SJSA1 (cell line): ENCODE data around the gene ACY1. TPM values are rescaled to one million over a fixed set of nuclear protein-coding genes. Genes with fewer than 3 reads are reported as not detected.
"Not testable (repeated sequence)": the region's sequence is repeated elsewhere in the genome, so short reads cannot be mapped to it uniquely, and the experiment has no call there.

Experiments used
- DNase-seq, 2 experiments: peaks; one replicate each; pipeline ENCODE4 v3.0.0-alpha.2; 2015 to 2020; ENCODE audit warnings: low spot score in 2 of 2, low read depth in 1 of 2
- H3K27ac ChIP-seq: fragments of 250-450 bp; sonication (Bioruptor Pico); 2 replicates; pipeline ENCODE4 v1.5.1; 2020; ENCODE audit warnings: mild to moderate bottlenecking, moderate library complexity
- H3K27me3 ChIP-seq: fragments of 250-450 bp; sonication (Bioruptor Pico); replicated peaks from 2 replicates; pipeline ENCODE4 v1.5.1; 2020; ENCODE audit warnings: mild to moderate bottlenecking, moderate library complexity
- H3K36me3 ChIP-seq: fragments of 250-450 bp; sonication (Bioruptor Pico); 2 replicates; pipeline ENCODE4 v1.5.1; 2020; ENCODE audit warnings: mild to moderate bottlenecking
- H3K4me1 ChIP-seq: fragments of 250-450 bp; sonication (Bioruptor Pico); replicated peaks from 2 replicates; pipeline ENCODE4 v1.6.1; 2021; ENCODE audit warnings: mild to moderate bottlenecking
- H3K4me3 ChIP-seq: fragments of 250-450 bp; sonication (Bioruptor Pico); 2 replicates; pipeline ENCODE4 v1.5.1; 2020; ENCODE audit warnings: mild to moderate bottlenecking
- H3K9me3 ChIP-seq: fragments of 250-450 bp; sonication (Bioruptor Pico); replicated peaks from 2 replicates; pipeline ENCODE4 v1.5.1; 2020; ENCODE audit warnings: mild to moderate bottlenecking
- total RNA-seq: library from RNA; depleted of rRNA; stranded (reverse); fragments of >200 nt; shearing (Covaris generic); gene quantifications from 2 replicates; pipeline ENCODE4 v1.2.3, GENCODE V29; 2014; rRNA removed

ACY1 gene
- total RNA-seq, 1 experiment from 2014 or later: 11.0 TPM

DNA sequence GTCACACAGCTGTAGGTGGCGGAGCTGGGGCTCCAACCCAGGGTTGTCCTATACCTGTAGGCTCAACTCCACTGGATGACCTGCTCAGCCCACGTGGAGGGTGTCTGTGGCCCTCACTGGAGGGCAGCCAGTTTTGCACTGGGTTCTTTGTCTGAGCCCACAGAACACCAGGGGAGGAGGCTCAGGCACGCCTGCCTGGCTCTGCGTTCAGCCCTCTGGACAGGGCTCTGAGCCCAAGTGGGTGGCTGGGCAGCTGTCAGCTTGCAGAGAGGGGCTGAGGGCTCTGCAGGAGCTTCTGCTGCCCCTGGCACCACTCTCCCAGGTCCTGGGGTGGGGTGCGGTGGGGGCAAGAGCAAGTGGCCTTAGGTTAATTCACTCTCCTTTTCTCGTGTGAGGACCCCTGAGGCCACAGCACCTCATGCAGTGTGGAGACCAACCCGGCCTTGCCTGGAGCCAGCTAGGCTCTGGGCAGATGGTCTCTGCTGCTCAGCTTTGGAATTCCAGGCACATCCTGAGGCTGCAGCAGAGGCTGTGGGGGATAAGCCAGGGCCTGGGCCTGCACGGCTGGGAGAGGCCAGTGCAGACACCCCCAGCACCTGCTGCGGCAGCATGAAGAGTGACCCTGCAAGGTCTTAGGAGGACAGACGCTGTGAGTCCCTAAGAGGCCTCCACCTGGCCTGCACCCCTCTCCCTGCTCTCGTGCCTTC lies 49.5 kb downstream of the ACY1 start:
- no peak for DNase-seq
- H3K27ac ChIP-seq: no peak overlapping the region
- no peaks in the 10 kb centered on the region for H3K4me1 ChIP-seq
- H3K36me3 ChIP-seq: no peaks in the 10 kb centered on the region
- H3K9me3 ChIP-seq: no peaks in the 10 kb centered on the region
- no peaks in the 10 kb centered on the region for H3K27me3 ChIP-seq
- H3K4me3 ChIP-seq: no peak overlapping the region

GRCh38 chr3:52033748-52034147 lies 50.4 kb downstream of the ACY1 start:
- DNase-seq, H3K4me3 ChIP-seq, H3K36me3 ChIP-seq, H3K27ac ChIP-seq, H3K4me1 ChIP-seq, H3K27me3 ChIP-seq, H3K9me3 ChIP-seq: not testable (repeated sequence)

GRCh38 chr3:52034212-52034611 lies 50.9 kb downstream of the ACY1 start:
- H3K4me3 ChIP-seq: no peak overlapping the region
- H3K27ac ChIP-seq: no peak overlapping the region
- H3K4me1 ChIP-seq: no peaks in the 10 kb centered on the region
- no peaks in the 10 kb centered on the region for H3K36me3 ChIP-seq
- H3K27me3 ChIP-seq: no peaks in the 10 kb centered on the region
- H3K9me3 ChIP-seq: no peaks in the 10 kb centered on the region
- DNase-seq: no peak

DNA sequence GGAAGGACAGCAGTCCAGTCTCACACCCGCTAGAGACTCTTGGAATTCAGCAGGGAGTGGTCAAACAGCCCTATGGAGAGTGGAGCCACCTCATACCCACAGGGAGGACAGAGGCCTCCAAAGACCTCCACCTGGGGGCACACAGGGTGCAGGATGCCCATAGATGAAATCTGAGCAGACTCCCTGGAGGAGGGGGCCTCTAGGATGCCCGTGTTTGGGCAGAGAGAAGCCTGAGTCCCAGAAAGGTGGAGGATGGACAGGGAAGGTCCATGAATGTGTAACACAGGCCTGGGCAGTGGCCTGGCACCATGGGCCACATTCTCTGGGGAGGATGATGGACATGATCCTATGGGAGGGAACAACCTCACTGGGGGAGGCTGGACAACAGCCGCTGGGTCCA lies 51.3 kb downstream of the ACY1 start:
- Histone ChIP-seq H3K36me3 (no peaks in the 10 kb centered on the region), H3K9me3 (no peaks in the 10 kb centered on the region), H3K4me3 (no peak overlapping the region), H3K27ac (no peak overlapping the region), H3K4me1 (0 out of 2 replicates have a peak, but pooled peaks cover 2% of the 10 kb centered on the region), H3K27me3 (no peaks in the 10 kb centered on the region)
- DNase-seq: no peak

- no peak overlapping the region for H3K27ac ChIP-seq
These were observed 52.9 kb downstream of the ACY1 start for GRCh38 chr3:52036222-52036694.

DNA sequence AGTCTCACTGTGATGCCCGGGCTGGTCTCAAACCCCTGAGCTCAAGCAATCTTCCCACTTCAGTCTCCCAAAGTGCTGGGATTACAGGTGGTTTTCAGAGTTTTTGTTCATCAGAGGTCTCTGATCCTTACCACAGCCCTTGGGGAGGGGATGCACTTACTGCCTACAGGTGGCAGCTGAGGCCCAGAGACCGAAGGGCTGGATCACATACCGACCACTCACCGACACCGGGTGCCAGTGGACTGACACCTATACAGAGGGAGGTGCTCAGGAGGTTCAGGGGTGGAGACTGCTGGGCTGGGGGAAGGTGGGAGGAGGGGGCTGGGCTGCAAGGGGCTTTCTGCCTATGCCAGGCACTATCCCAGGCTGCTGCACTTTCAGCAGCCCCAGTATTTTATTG lies 53.5 kb downstream of the ACY1 start:
- no peaks in the 10 kb centered on the region for H3K36me3 ChIP-seq
- peaks cover 3% of the 10 kb centered on the region; the same call in 1 of the 2 replicates for H3K4me1 ChIP-seq
- H3K9me3 ChIP-seq: no peaks in the 10 kb centered on the region
- no peak for DNase-seq
- no peaks in the 10 kb centered on the region for H3K27me3 ChIP-seq
- H3K4me3 ChIP-seq: no peak overlapping the region
- H3K27ac ChIP-seq: no peak overlapping the region

More at GRCh38 chr3:52036222-52036694, 52.9 kb downstream of the ACY1 start:
- no peak for DNase-seq
- peaks cover 3% of the 10 kb centered on the region; the same call in 1 of the 2 replicates for H3K4me1 ChIP-seq
- H3K27me3 ChIP-seq: no peaks in the 10 kb centered on the region
- no peaks in the 10 kb centered on the region for H3K9me3 ChIP-seq
- no peaks in the 10 kb centered on the region for H3K36me3 ChIP-seq
- no peak overlapping the region for H3K4me3 ChIP-seq

GRCh38 chr3:52037291-52037690 lies 54.0 kb downstream of the ACY1 start:
- DNase-seq: no peak
- Histone ChIP-seq H3K9me3 (no peaks in the 10 kb centered on the region), H3K4me1 (peaks cover 3% of the 10 kb centered on the region; the same call in 1 of the 2 replicates), H3K36me3 (no peaks in the 10 kb centered on the region), H3K27me3 (no peaks in the 10 kb centered on the region), H3K27ac (no peak overlapping the region), H3K4me3 (no peak overlapping the region)

DNA sequence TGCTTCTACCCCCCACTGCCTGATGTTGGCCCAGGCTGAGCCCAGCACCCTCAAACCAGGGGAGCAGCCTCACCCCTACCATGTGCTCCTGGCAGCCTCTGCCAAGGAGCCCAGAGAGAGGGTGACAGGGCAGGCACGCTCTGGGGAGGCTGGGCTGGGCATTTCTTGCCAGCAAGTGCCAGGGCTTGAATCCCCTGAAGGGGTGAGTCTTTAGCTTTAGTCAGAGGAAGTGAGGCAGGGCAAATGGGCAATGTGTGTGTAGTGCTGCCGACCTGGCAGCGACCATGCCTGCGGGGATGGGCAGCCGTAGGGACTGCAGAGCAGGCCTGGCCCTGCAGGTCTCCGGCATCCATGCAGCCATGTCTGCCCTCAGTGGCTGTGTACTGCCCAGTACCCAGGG lies 54.9 kb downstream of the ACY1 start:
- H3K4me1 ChIP-seq: peaks cover 3% of the 10 kb centered on the region; the same call in 1 of the 2 replicates
- H3K9me3 ChIP-seq: no peaks in the 10 kb centered on the region
- H3K4me3 ChIP-seq: no peak overlapping the region
- H3K27ac ChIP-seq: no peak overlapping the region
- no peaks in the 10 kb centered on the region for H3K27me3 ChIP-seq
- H3K36me3 ChIP-seq: no peaks in the 10 kb centered on the region
- no peak for DNase-seq

Other genes starting within 250 kb of the ACY1 start
- gene IQCF6, start 204.3 kb upstream of the ACY1 start, total RNA-seq: not detected in 2 replicates
- not detected in 2 replicates for gene IQCF2, start 121.9 kb upstream of the ACY1 start, total RNA-seq
- gene IQCF5, start 107.9 kb upstream of the ACY1 start, total RNA-seq: not detected in 2 replicates
- gene IQCF1, start 80.2 kb upstream of the ACY1 start, total RNA-seq: not detected in 2 replicates
- gene RRP9, start 41.6 kb upstream of the ACY1 start, total RNA-seq: 41.0 and 45.5 TPM in 2 replicates
- 14.7 and 17.9 TPM in 2 replicates for gene PARP3, start 41.2 kb upstream of the ACY1 start, total RNA-seq
- not detected in 2 replicates for gene GPR62, start 28.2 kb upstream of the ACY1 start, total RNA-seq
- gene PCBP4, start 16.1 kb upstream of the ACY1 start, total RNA-seq: 75.3 and 138 TPM in 2 replicates
- 26.6 and 31.0 TPM in 2 replicates for gene ABHD14B, start 9.5 kb upstream of the ACY1 start, total RNA-seq
- gene ABHD14A, start 8.5 kb upstream of the ACY1 start, total RNA-seq: 2.3 and 13.2 TPM in 2 replicates
- 462 and 868 TPM in 2 replicates for gene RPL29, start 12.4 kb downstream of the ACY1 start, total RNA-seq
- 7.9 and 13.3 TPM in 2 replicates for gene DUSP7, start 73.0 kb downstream of the ACY1 start, total RNA-seq
- 12.8 and 14.2 TPM in 2 replicates for gene POC1A, start 170.9 kb downstream of the ACY1 start, total RNA-seq
- gene ALAS1, start 214.6 kb downstream of the ACY1 start, total RNA-seq: 26.6 and 44.8 TPM in 2 replicates
- not detected in 2 replicates for gene TLR9, start 242.1 kb downstream of the ACY1 start, total RNA-seq